ENCODE results near the gene MORN5.

Gene MORN5

DNA sequence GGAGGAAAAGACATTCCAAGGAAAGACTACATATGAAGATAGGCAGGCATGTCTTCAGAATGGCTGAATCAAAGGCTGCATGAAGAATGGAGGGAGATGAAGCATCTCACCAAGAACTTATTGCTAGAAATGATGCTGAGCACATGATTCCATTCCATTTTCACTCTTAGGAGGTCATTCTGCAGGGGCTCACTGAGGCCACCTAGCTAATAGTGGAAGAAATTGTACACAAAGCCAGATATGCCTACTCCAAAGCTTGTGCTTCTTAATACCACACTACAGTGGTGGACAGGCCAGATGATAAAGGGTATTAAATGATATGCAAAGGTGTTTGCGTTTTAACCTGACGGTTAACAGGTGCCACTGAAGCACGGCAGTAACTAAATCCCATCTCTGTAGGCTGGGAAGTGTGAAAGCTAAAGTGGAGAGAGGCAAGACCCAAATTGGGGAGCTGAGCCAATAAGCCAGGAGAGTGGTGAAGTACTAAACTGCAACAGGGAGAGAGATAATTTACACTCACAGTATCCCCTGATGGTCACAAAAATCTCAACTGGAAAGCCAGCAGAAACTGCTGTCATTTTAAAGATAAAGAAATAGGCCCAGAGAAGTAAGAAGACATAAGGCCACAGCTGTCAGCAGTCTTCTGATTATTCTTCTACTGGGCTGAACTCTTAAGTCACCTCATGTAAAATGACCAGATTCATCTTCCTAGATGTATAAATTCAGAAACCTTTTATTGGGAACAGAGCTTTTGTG lies 14.7 kb upstream of the MORN5 start:
- no peak for DNase-seq

DNA sequence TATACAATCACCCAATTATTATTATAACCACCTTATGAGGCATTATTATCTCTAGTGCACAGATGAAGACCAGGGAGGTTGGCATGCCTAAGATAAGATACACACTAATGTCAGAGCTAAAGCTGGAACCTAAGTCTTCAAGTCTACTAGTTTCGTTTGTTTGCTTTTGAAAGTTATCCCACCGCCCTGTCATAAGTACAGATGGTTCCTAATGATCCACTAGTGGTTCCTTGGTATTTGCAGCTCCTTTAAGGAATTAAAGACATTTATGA lies 14.2 kb upstream of the MORN5 start:
- no peak for DNase-seq

DNA sequence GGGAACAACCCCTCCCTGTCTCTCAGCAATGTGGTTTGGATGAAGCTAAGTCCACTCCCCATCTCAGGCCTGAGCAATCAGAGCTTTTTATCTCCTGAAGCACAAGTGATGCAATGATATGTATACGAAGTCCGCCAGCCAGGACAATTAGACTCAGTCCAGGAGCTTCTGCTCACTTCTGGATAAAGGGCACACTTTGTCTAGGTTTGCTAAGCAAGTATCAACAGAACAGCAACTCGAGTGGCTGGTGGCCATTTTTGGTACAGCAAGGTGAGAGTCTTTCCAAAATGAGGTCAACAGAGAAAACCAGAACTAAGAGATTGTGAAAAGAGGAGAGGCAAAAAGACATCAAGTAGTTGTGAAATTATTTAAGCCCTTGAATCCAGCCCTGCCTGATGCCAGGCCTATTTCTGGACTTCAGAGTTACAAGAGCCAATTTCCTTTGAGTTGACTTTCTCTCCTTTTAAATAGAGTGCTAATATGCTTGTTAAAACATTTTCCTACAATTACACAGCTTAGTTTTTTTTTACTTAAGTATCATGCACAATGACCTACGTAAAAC lies 8.4 kb upstream of the MORN5 start:
- no peak for DNase-seq

DNA sequence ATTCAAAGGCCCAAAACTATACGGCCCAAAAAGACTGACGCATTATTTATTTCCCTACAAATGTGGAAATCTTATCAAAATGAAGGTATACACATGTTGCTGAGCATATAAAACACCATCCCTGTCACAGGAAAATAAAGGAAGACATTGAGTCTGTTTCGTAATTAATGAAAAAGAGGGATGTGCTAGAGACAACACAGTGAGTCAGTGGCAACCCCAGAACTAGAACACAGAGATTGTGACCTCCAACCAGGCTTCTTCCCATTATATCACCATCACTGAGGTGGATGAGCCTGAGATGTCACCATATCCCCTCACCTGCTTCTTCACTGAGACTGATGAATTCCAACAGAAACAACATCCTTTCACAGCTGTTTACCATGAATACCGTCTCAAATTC lies 3.9 kb upstream of the MORN5 start:
- no peak for DNase-seq

DNA sequence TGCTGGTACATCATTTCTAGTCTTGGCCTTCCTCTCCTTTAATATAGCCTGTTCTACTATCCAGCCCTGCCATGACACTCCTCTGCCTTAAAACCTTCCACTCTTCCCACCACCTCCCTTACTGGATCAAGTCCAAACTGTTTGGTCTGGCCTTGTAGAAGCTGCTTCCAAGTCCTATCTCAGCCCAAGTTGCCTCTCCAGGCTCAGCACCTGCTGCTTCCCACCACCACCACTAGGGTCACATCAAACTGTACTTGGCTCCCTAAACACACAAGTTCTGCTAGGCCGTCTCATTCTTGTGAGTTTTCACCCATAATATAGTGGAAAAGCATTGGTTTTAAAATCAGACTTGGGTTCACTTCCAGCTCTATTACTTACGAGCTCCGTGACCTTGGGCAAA lies 1.5 kb upstream of the MORN5 start:
- DNase-seq = no peak

DNA sequence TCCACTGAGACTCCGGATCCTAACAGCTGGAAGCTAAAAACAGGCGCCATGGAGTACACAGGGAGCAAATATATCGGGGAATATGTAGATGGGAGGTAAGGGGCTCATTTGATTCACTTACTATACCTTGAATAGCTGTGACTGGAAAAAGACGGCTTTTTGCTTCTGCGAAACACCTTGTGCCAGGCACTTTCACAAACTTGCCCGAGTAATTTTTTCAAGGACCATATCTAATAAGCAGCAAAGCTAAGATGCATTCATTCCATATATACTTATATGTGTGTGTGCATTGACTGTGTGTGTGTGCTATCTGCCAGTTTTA lies 178 bp downstream of the MORN5 start:
- no peak for DNase-seq

DNA sequence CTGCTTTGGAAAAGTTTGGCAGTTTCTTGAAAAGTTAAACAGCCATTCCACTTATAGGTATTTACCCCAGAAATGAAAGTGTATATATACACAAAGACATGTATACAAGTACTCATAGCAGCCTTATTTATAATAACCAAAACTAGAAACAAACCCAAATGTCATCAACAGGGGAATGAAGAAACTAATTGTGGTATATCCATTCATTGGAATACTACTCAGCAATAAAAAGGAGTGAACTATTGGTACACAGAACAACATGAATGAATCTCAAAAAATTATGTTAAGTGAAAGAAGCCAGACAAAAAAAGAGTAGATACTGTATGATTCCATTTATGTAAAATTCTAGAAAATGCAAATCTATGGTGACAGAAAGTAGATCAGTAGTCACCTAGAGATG lies 2.7 kb downstream of the MORN5 start:
- no peak for DNase-seq

DNA sequence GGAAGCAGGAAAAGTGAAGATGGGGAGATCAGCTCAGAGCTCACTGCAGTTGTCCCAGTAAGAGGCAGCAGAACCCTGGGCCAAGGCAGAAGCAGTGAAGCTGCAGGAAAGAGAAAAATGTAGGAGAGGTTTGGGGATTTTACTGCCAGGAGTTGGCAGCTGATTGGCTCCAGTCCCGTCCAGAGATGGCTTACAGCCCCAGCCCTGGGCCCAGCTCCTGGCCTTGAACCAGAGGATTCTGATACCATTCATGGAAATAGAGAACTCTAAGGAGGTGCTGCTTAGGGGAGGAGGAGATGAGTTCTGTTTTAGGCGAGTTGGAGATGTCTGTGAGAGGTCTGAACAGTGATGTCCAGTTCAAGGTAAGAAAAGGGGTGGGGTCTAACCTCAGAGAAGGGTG lies 4.6 kb downstream of the MORN5 start:
- DNase-seq = no peak

DNA sequence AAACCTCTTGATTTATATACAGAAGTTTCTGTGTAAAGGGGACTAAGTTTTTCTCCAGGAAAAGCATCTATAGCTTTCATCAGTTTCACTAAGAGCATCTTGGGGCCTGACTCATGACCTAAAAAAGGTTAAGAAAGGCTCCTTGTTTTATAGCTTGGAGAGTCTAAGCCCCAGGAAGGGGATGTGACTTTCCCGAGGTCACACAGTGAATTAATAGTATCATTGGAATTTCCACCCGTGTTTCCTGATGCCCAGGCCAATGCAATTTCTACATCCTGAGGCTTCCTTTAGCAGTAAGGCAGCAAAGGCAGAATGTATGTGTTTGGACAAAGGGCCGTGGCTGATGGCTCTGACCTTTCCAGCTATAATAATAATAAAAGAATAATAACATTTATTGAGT lies 8.6 kb downstream of the MORN5 start:
- no peak for DNase-seq

DNA sequence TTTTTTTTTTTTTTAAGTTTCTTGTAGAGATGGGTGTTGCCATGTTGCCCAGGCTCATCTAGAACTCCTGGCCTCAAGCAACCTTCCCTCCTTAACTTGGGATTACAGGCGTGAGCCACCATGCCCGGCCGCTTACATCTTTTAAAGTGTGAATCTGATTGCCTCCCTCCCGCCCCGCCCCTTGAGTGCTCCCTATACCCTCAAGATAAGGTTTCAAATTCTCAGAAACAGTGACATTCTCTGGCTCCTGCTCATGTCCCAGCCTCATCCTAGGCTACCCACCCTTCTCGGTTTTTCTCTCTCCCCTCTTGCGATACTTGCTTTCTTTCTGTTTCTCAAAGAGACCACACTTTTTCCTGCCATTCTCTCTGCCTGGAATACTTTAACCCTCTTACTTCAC lies 12.4 kb downstream of the MORN5 start:
- DNase-seq = no peak

DNA sequence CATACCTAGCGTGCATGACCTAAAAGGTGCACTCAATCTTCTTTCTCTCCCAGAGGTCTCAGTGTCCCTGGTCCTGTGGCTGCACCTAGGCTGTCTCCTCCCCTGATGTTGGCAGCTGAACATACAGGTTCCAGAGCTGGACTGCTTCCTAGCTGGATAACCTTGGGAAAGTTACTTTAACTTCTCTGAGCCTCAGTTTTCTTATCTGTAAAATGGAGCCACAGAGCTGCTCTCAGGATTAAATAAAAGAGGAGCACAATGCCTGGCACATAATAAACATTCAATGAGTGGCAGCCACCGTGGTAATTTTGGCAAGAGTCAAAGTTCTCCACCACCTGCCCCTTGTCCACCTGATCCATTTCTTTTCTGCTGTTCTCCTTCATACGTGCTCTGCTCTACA lies 14.0 kb downstream of the MORN5 start:
- no peak for DNase-seq

DNA sequence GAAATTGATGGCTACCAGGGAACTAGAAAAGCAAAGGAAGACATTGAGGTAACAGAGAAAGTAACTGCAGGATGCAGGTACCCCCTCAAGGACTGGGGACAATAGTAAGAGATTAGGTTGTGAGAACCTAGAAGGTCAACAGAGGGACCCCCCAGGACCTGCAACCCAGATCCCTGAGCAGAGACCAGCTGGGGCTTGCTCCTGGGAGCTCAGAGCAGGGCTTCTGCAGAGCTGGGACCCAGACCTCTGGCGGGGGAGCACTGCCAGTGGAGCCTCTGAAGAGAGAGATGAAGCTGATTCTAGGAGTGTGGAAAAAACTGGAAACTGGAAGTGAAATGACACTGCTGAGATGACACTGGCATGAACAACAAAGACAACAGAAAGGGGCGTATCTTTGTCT lies 17.2 kb downstream of the MORN5 start:
- DNase-seq = no peak

DNA sequence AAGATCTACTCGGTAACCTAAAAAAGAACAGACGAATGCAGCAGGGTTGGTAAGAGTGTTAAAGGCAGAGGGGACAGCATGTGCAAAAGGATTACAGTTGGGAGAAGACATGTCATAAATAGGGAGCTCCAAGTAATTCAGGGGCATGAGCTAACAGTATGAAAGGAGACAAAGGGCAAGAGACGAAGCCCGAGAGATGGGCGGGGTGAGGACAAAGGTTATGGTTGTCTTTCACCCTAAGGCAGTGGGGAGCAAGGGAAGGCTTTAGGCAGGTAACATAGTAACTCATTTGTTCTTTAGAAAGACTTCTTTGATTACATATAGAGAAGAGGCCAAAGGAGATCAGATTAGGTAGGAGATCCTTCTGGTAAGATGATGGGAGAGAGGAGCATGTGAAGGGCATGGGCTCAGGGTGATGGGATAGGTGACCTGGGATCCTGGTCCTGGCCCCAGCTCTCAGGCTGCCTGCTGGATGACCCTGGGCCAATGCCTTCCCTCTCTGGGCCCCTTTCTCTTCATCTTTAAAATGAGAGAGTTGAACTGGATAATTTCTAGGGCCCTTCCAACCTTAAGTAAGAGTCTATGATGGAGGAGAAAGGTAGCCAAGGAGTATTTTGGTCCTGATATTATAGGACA lies 19.5 kb downstream of the MORN5 start:
- no peak for DNase-seq

DNA sequence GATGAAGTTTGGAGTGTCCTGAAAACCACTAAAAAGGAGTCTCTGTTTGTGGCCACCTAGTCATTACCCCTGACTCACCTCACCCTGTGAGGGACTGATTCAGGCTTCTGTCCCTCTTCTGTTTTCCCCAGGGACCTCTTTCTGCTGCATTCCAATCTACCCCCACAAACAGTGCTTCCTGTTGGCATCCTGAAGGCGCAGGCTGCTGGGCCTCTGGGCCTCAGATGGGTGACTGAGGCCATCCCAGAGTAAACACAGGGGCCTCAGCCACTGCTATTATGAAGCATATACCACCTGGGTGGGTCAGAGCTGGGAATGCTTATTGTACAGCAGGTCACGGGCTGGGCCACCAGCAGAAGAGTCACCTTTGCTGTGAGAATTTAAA lies 20.0 kb downstream of the MORN5 start:
- no peak for DNase-seq

DNA sequence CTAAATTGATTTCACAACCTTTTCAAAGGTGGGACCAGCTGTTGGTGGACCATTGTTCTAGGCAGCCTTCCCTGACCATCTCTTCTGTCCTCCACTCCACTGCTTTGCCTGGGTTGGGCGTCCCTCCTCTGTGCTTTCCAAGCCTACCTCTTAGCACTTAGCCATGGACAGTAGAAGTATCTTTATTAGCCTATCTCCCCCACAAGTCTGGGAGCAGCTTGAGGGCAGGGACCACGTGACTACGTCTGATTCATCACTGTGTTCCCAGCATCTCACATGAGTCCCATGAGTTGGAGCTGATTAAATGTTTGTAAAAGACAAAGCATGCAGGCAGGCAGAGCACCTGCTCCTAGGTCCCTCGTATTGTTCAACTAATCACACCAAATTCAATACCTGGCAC lies 20.9 kb downstream of the MORN5 start:
- DNase-seq = no peak

DNA sequence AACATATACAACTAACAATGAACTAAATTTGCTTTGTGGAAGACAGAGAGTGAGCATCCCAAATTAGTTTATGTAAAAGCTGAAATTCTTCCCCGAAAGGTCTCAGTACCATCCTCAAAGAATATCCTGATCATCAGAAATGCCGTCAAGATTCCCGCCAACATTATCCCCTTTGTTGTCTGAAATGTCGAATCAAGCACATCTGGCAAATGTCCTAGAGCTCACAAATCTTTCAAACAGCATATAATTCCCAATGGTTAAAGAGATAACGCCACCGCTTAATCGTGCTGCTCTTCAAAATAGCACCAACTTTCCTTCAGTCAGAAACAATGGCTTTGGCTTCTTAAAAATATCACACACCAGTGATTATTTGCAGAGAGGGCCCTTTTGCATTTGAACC lies 23.8 kb downstream of the MORN5 start:
- DNase-seq = no peak

DNA sequence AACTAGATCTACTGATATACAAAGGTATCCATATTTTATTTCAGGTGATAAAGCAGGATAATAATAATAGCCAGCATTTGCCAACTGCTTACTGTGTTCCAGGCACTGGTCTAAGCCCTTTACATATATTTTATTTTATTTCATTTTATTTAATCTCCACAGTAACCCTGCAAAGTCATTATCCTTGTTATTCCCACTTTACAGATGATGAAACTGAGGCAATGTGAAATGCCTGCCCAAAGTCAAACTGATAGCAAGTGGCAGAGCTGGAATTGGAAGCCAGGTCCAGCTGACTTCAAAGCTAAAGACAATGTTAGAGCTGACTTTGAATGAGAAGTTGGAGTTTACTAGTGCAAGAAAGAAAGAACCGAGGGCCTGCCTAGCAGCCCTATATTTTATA lies 24.8 kb downstream of the MORN5 start:
- DNase-seq = no peak

DNA sequence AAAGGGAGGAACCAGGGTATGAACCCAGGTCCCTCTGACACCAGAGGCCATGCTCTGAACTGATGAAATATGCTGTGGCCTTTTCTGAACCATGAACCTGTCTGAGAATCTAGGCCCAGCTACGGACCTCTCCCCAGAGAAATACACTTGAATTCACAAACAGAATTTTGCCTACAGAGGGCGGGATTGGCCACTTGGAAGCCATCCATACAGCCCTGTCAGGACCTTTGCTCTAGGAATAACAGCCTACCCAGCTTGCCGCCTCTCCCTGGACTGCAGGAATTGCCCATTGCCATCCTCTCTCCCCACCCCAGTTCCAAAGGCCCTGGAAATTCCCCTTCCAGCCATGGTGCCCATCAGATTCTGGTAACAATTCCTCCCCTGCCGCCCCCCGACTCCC lies 26.6 kb downstream of the MORN5 start:
- DNase-seq = no peak

DNA sequence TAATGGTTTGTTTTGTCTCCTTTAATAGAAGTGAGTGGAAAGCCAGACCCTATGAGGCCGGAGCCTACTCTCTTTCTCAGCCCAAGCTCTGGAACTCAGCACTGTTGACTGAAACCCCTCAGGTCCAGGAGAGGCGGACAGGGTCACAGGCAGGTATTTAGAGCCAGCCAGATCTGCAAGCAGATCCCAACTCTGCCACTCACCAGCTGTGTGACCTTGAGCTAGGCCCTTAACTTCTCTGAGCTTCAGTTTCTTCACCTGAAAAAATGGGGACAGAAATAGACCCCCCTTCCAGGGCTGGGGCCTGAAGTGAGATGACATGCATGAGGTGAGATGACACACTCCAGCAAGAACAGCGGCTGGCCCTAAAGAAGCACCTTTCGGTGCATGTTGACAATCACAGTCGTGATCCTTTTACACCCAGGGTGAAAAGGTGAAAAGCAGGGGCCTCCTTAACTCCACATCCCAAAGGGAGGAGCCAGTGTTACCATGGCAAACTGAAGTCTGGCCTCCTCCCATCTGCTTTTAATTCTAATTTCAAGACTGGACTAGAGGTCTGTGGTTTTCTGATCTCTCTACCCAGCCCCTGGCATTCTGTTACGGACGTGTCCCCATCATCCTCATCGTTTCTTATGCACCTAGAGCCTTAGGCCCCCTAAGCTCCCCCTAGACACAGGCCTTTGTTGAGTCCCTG lies 27.2 kb downstream of the MORN5 start:
- no peak for DNase-seq

DNA sequence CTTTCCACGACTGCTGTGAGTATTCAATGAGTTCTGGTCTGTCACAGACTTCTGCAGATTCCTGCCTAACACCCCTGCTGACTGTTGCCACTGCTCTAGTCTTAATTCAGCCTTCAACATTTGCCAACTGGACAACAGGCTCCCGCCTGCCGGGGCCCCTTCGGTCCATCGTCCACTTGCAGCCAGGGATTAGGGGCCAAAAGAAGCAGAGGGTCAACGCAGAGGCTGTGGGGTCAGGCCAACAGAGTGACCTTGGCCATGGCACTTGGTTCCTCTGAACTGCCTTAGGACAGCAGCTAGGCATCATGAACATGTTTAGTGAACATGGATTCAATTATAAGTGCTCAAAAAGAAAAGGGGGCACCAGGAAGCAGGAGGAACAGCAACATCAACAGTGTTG lies 28.7 kb downstream of the MORN5 start:
- no peak for DNase-seq

DNA sequence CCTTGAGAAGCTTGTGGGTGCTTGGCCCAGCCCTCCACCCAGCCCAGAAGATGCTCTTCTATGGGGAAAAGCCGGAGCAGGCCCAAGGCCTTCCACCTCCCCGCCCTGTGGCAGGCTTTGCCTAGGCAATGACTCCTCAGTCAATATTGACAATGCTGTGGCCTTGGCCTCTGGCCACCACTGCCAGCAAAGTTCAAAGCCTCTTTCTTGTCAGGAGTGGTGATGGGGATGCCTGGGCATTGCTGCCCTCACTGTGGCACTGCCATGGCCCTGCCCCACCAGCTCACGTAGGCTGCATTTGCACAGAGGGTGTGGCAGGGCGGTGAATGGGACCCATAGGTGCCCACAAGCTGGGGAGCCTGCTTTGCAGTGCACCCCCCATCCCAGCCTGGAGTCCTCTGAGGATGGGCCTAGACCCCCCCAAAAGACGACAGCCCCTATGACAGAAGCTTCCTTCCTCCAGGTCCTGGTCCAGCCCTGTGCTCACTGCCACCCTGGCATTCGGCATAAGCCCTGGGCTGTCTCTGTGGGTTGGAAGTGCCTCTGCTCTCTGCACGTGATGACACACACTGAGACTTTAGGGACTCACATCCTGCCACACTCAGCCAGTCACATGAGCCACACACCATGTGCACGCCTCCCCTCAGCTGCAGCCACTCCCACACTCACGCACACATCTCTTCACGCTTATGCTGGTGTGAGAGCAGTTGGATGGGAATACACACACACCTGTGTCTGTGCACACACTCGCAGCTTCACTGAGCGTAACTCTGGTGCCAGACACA lies 31.1 kb downstream of the MORN5 start:
- DNase-seq = no peak

DNA sequence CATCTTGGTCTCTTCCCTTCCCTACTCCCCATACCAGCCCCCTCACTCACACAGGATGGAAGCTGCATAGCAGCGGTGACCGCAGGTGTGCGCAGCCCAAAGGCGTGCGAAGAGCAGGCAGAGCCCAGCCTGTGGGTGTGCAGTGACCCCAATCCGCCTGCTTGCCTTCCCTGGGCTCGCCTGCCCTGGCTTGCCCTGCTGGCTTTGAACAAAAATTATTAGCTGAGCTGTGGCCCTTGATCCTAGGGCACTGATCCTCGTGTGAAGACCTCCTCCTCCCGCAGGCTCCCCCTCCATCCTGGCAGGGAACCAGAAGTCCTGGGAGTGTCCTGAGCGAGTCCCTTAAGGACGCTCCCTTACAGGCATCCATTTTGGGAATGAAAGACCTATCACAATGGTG lies 31.9 kb downstream of the MORN5 start:
- no peak for DNase-seq

DNA sequence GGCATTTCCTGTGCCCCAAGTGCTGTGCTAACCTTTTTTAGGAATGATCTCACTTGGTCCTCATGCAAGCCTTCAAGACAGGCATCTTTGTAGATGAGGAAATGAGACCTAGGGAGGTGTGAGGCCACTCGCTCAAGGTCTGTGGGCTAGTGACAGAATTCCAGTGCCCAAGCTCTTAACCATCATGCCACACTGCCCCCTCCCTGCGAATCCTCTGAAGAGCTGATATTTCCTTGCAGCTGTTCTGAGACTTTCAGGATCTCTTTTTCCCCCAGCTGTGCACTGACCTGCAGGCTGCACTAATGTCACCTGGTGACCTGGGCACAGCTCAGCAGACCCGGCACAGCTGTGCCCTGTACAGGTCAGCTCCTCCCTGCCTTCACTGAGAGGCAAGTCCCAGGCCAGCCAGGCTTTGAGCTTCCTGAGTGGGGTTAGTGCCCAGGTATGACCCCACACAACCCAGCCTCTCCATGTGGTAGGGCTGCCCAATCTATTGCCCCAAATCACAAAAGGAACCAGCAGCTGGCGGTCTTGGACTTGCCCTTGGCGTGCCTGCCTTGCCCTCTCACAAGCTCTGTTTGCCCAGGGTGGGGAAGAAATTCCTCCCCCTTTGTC lies 32.7 kb downstream of the MORN5 start:
- no peak for DNase-seq

Data from effector CD4-positive, alpha-beta T cell (primary cell).